Activated CD4-positive, CD25-positive, alpha-beta regulatory T cell treated with anti-CD3 and anti-CD28 coated beads, Interleukin-2, amount 50 U/mL, for 24 hours (primary cell): ENCODE measurements around the gene PIK3CD.
"Not testable (repeated sequence)": the region's sequence is repeated elsewhere in the genome, so short reads cannot be mapped to it uniquely, and the experiment has no call there.

Source experiments
- ATAC-seq, 2 donors: fragments of 150-1000 bp; cut with Tn5 transposase; one replicate each; pipeline ENCODE4 v1.10.0; 2021; ENCODE audit warnings: mild to moderate bottlenecking in 1 of 2, moderate library complexity in 1 of 2

The PIK3CD gene

DNA sequence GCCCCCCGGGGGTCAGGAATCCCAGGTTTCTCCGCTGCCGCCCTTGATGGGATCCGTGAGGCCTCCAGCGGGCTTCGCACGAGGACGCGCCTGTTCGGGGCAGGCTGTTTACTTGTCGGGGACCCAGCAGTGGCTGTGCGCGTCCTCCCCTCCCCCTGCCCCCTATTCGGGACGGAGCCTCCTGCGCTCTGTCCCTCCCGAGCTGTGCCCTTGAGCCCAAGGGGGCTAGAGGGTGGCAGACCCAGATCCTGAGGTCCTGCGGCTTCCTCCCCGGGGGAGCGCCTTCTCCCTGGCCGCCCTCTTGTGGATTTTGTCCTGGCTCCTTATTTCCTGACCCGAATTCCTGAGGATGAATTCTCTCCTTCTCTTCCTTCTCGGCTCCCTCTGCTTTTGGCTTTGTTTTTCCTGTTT is 38.4 kb downstream of the PIK3CD start:
- no peak for ATAC-seq

DNA sequence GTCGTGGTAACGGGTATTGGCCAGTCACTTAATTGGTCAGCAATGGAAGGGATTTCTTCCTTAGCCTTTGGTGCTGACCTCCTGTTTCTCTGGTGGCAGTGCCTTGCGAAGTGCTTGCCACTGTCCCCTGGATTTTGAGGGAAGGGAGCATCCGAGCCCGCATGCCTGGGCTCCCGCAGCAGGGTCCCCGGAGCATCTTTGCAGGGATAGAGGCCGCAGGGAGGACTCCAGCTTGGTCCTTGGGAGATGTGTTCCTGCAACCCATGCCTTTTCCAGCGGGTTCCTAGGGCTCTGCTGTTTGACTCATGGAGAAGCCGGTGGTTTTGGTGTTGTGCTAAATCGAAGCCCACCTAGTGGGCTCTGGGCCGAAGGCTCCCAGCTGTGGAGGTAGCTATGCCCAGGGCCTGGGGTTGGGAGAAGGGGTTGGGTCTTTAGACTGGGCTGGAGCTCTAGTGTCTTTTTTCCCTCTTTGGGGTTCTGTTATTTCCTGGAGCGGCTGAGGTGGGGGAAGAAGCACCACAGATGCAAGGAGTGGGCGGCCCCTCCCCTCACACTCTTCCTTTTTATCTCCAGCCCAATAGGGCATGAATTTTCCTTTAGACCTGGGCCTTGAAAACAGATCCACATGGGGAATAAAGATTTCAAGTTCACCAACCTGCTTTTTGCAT is 39.0 kb downstream of the PIK3CD start:
- ATAC-seq: no peak

DNA sequence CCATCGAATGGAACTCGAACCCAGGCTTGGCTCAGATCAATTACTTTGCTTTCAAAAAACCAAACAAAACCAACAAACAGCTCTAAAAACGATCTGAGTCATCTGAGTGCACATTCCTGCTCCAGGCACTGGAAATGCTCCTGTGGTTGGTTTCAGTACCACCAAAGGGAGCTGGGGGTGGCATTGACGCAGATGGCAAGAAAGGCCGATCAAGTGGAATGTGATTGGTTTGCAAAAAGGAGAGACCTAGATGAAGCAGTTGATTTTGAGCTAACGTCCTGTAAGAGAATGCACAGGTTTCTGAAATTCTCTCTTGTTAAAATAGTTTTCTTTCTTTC is 39.5 kb downstream of the PIK3CD start:
- ATAC-seq: no peak

DNA sequence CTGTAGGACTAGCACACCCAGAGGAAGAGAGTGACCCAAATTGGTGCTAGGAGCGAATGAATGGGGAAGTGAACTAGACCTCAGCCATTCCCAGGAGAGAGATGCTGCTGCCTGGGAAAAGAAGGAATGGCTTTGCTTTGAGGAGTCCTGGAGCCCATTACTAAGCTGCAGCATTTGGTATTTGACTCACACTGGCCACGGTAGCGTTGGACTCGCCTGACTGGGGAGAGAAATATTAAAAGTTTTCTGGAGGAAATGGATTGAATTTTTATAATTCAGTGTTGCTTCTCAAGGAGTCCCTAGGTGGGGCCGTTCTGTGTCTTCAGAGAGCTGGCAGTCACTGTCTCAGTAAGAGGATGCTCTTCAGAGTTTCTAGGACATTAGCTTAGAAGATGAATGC is 40.2 kb downstream of the PIK3CD start:
- no peak for ATAC-seq

DNA sequence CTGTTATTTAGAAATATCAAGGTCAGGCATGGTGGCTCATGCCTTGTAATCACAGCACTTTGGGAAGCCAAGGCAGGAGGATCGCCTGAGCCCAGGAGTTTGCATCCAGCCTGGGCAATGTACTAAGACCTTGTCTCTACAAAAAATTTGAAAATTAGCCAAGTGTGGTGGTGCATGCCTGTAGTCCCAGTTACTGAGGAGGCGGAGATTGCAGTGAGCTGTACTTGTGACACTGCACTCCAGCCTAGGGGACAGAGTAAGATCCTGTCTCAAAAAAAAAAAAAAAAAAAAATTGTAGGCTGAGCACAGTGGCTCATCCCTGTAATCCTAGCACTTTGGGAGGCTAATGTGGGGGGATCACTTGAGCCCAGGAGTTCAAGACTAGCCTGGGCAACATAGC is 45.3 kb downstream of the PIK3CD start:
- no peak for ATAC-seq

DNA sequence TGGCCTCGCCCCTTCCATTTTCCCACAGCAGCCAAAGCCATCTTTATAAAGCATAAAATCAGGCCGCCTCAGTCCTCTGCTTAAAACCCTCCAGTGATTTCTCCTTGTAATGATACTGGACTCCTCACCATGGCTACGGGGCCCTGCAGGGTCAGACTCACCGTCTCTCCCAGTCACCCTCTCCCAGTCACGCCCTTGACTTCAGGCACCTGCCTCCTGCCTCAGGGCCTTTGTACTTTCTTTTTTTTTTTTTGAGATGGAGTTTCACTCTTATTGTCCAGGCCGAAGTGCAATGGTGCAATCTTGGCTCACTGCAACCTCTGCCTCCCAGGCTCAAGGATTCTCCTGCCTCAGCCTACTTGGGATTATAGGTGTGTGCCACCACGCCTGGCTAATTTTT is 47.8 kb downstream of the PIK3CD start:
- no peak for ATAC-seq

DNA sequence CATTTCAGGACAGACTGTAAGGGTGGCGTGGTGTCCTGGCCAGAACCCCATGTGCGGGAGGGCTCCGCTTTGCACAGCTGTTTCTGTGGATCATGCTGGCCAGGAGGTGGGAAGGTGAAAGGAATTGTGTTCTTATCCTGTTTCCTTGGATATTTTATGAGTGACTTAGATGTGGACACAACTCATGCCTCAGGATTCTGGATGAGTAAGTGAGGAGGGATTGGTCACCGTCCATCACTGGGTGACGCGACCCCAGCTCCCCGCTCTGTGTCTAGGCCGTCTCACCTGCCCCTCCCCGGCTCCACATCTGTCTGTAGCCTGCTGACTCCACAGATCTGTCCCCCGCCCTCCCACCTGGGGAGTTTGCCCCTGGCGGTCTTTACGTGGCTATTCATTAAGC is 48.8 kb downstream of the PIK3CD start:
- ATAC-seq: no peak

DNA sequence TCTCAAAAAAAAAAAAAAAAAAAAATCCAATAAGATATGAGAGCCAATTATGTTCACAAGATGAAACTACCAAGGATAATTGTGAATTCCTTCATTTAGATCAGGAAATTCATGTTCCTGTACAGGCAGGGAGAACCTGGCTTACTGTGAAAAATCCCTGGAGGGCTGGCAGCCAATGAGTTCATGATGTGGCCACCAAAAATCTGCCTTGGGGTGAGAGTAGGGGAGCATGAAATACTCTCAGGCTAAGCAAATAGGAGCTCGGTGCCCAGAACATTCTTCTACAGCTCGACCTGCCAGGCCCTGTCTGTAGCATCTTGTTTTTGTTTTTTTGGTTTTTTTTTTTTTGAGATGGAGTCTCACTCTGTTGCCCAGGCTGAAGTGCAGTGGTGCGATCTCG is 50.1 kb downstream of the PIK3CD start:
- no peak for ATAC-seq

DNA sequence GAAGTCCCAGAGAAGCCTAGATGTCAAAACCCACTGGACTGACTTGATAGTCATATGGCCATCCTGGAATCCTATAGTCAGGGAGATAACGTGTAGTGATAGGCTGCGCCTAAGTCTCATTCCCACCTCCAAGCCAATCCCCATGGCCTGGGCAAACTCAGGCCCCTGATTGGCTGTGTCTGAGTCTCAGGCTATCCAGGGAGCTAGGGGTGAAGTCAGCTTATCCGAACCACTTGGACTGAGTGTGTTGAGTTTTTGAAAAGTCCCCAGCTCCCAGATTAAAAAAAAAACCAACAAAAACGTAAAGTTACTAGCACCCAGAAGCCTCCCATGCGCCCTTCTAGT is 51.6 kb downstream of the PIK3CD start:
- ATAC-seq: no peak

DNA sequence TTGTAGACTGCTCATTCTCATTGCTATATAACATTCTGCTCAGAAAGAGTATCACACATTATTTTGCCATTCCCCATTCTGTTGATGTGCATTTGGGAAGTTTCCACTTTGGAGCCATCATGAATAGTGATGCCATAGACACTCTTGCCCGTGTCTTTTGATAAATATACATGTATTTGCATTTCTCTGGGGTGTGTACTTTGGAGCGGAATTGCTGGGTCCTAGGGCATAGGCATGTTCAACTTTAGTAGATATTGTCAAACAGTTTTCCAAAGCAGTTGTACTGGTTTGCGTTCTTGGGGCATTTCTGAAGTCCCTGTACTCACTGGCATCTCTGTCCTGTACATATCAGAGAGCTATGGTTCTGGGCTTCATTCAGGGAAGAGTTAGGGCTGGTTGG is 52.1 kb downstream of the PIK3CD start:
- ATAC-seq: no peak

DNA sequence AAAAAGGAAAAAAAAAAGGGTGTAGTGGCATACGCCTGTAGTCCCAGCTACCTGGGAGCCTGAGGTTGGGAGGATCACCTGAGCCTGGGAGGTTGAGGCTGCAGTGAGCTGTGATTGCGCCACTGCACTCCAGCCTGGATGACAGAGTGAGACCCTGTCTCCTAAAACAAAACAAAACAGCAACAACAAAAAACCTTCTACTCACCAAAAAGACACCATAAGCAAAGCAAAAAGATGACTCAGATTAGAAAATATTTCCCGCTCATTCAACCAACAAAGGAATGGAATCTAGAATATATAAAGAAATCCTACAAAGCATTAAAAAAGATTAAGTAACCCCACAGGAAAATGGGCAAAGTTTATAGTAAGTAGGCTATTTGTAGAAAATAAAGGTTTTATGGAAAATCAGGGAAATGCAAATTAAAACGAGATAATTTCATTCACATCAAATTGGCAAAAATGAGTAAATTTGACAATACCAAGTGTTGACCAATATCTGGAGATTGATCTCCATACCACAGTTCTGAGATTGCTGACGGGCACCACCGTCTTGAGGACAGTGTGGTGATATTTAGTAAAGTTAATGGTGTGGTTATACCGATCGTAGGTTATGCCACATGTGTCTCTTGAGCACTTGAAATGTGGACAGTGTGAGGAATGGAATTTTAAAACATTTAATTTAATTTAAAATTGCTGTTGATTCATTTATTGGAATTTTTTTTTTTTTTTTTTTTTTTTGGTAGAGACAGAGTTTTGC is 54.0 kb downstream of the PIK3CD start:
- peak; percentile 50 to 62 for ATAC-seq

DNA sequence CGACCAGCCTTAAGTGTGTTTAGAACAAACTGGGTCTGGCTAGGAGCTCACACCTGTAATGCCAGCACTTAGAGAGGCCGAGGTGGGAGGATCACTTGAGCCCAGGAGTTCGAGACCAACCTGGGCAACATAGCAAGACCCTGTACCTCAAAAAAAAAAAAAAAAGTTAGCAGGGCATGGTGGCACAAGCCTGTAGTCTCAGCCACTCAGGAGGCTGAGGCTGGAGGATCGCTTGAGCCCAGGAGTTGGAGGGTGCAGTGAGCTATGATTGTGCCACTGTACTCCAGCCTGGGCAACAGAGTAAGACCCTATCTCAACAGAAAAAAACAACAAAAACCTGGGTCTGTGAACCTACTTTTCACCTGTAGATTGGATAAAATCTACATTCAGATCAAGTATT is 54.6 kb downstream of the PIK3CD start:
- ATAC-seq: peak in 1 of 2 donors; percentile 6

DNA sequence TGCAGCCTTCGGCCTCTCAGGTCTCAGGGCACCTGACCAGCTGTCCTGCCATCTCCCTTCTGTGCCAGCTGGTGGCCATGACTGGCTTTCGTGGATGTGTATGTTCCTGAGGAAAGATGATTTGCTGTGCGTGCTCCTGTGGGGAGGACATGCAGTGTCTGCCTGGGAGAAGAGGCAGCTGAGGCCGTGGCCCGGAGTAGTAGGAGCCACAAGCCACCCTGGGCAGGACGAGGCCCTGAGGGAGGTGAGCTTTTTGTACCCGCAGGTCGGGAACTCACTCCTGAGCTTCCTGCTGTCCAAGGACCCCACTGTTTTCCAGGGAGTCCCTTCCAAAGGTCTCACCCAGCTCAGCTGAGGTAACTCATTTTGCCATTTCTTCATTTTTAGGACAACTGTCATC is 58.5 kb downstream of the PIK3CD start:
- ATAC-seq: no peak

DNA sequence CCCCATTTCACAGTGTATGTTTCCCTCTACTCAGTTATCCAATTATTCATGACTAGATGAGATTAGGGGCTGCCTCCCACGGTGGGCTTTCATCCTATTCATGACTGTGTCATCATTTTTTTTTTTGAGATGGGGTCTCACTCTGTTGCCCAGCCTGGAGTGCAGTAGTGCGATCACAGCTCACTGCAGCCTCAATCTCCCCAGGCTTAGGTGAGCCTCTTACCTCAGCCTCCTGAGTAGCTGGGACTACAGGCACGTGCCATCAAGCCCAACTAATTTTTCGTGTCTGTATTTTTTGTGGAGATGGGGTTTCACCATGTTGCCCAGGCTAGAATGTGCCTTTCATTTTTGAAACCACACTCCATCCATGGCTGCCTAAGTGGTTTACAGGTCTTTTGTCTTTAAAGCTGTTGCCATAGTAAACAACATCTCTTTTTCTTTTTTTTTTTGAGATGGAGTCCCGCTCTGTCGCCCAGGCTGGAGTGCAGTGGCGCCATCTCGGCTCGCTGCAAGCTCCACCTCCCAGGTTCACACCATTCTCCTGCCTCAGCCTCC is 60.0 kb downstream of the PIK3CD start:
- no peak for ATAC-seq

DNA sequence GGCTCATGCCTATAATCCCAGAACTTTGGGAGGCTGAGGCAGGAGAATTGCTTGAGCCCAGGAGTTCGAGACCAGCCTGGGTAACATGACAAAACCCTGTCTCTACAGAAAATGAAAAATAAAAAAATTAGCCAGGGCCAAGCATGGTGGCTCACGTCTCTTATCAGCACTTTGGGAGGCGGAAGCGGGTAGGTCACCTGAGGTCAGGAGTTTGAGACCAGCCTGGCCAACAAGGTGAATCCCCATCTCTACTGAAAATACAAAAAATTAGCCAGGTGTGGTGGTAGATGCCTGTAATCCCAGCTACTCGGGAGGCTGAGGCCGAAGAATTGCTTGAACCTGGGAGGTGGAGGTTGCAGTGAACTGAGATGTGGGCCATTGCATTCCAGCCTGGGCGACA is 61.2 kb downstream of the PIK3CD start:
- ATAC-seq: not testable (repeated sequence)

DNA sequence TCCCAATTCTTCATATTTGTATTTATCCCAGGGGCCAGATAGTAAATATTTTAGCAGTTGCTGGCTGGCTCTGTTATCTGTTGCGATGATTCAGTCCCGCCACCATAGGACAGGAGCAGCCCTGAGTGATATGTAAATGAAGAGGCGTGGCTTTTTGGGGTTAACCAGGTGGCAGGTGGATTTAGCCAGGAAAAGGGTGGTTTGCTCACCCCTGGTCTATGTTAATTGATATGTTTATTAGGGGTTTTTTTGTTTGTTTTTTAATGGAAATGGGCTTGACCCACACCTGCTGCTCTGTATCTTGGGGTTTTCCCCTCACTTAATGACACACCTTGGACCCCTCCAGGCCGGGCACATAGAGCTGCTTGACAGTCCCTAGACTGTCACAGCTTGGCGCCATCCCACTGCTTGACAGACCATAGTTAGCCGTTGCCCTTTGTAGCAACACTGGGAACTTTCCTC is 62.8 kb downstream of the PIK3CD start:
- ATAC-seq: peak; percentile 18 to 25

DNA sequence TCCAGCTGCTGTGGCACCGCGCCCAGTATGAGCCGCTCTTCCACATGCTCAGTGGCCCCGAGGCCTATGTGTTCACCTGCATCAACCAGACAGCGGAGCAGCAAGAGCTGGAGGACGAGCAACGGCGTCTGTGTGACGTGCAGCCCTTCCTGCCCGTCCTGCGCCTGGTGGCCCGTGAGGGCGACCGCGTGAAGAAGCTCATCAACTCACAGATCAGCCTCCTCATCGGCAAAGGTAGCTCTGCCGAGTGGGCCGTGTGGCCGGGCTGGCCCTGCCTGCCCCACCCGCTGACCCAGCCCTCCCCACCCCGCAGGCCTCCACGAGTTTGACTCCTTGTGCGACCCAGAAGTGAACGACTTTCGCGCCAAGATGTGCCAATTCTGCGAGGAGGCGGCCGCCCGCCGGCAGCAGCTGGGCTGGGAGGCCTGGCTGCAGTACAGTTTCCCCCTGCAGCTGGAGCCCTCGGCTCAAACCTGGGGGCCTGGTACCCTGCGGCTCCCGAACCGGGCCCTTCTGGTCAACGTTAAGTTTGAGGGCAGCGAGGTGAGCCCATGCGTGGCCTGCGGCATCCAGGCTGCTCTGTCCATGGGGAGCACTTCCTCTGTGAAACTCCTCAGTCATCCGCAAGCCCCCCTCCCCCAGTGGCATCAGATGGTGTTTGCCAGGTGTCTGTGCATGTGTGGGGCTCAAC is 64.2 kb downstream of the PIK3CD start:
- ATAC-seq: no peak

DNA sequence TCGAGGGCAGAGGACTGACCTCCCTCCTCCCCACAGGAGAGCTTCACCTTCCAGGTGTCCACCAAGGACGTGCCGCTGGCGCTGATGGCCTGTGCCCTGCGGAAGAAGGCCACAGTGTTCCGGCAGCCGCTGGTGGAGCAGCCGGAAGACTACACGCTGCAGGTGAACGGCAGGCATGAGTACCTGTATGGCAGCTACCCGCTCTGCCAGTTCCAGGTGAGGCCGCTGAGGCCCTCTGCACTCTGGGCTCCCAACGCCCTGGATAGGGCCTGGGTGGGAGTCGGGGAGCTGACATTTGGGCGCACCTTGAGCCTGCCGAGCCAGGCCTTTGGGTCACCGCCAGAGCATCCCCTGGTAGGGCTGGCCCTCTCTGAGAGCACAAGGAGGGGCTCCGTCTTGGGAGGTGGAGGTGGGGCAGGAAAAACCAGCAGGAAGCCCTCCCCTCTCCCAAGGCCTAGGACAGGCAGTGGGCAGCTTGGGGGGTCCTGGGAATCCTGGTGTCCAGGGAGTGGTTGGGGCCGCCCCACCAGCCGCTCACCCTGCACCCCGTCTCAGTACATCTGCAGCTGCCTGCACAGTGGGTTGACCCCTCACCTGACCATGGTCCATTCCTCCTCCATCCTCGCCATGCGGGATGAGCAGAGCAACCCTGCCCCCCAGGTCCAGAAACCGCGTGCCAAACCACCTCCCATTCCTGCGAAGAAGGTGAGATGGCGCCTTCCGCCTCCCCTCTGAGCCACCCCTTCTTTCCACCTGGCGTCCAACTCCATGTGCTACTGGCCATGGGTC is 65.1 kb downstream of the PIK3CD start:
- no peak for ATAC-seq

DNA sequence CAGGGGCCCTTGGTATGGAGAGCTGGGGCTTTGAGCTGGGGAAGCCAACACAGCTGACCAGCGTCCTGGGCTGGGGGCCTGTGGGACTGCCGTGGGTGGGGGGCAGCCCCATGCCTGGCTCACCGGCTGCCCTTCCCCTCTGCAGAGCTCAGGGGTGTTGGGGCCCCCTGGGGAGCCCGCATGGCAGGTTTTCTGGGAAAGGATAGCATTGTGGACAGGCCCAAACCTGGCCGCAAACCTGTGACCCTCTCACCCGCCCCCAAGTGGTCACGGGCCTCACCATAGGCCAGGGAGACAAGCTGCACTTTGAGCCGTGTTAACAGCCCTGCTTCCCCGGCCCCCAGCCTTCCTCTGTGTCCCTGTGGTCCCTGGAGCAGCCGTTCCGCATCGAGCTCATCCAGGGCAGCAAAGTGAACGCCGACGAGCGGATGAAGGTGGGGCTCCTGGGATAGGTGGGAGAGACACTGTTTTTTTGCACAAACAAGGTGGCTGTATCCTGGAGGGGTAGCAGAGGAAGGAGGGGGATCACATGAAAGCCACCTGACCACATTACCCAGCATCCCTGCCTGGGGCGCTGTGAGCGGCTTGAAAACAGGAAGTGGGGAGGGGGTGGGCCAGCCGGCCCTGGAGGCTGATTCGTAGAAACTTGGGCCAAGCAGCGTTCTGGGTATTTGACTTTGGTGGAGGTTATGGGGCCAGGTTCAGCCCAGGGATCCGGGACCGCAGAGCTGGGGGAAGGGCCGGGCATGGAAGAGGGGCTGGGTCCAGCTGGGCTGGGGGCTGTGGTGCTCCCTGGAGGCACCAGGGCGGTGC is 65.9 kb downstream of the PIK3CD start:
- ATAC-seq: peak; percentile 69 to 75

DNA sequence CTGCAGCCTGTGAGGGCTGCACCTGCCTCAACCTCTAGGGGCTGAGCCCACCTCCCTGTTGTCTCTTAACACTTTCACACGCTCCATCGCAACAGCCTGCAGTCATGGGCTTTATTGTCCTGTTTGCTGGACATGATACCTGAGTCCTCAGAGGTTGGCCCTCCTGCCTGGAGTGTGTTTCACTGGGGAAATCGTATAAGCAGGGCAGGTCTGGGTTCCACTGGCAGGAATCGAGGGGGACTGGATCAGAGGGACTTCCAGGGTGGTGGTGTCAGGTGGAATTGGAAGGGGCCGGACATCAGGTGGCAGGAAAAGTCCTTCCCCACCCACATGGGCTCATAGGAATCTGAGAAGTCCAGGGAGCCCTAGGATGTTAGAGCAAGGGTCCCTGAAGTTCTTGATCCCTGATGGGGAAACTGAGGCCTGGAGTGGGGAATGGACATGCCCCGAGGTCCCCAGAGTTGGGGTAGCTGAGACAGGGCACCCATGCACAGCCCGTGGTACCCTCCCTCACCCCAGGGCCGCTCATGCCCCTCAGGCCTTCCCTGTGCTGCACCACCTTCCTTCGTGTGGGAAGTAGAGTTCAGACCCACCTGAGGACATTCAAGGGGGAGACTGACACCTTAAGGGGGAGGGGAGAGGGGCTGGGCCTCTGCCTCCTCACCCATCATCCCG is 66.6 kb downstream of the PIK3CD start:
- no peak for ATAC-seq

DNA sequence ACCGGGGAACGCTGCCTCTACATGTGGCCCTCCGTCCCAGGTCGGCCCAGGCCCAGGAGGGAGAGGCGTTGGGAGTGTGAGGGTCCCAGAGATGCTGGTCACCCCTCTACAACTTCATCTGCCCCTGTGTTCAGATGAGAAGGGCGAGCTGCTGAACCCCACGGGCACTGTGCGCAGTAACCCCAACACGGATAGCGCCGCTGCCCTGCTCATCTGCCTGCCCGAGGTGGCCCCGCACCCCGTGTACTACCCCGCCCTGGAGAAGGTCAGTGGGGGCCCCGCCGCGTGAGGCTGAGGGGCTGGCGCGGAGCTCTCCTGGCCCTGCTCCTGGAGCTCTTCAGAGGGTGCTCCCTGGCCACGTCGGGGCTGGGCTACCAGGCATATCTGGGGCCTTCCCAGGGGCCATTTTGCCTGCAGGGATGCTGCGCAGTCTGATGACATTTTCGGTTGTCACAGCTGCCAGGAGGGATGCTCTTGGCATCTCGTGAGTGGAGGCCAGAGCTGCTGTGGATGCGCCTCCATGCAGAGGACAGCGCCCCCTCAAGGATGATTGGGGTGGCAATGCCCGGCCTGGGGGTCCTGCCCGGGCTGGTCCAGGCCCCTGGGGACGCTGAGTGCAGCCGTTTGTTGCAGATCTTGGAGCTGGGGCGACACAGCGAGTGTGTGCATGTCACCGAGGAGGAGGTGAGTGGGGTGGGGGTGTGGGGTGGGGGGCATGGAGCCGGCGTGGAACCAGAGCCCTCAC is 68.6 kb downstream of the PIK3CD start:
- ATAC-seq: no peak
